Measurements from ENCODE around the gene FCAMR.

Gene FCAMR

DNA sequence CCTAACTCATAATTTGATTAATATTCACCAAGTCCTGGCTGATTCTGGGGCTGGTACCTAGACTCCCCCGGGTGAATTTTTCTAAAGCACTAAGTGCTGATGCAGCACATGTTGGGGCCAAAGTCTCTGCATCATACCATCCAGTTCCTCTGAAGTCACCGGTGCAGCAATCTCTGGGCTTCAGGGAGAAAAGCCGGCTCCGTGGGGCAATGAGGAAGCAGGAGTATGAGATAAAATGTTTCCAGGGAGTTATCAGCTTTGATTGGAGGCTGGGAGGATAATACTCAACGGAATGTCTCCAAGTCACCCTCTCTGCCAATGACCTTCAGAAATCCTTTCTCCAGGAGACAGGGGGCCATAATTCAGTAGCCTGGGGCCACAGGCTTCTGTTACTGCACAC lies 1.2 kb downstream of the FCAMR start:
- TF ChIP-seq, protein P1, sequence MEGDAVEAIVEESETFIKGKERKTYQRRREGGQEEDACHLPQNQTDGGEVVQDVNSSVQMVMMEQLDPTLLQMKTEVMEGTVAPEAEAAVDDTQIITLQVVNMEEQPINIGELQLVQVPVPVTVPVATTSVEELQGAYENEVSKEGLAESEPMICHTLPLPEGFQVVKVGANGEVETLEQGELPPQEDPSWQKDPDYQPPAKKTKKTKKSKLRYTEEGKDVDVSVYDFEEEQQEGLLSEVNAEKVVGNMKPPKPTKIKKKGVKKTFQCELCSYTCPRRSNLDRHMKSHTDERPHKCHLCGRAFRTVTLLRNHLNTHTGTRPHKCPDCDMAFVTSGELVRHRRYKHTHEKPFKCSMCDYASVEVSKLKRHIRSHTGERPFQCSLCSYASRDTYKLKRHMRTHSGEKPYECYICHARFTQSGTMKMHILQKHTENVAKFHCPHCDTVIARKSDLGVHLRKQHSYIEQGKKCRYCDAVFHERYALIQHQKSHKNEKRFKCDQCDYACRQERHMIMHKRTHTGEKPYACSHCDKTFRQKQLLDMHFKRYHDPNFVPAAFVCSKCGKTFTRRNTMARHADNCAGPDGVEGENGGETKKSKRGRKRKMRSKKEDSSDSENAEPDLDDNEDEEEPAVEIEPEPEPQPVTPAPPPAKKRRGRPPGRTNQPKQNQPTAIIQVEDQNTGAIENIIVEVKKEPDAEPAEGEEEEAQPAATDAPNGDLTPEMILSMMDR (conservative IDR thresholded peaks at IDR 0.05; ENCODE audit: low read depth, low read length), result no peak
- H3K4me3 ChIP-seq (IDR thresholded peaks at IDR 0.05; ENCODE audit: insufficient read depth, low read depth, low read length), result no peak overlapping the region
- H3K4me2 ChIP-seq, result no peak overlapping the region
- H3K4me1 ChIP-seq (ENCODE audit: low read depth, poor library complexity, severe bottlenecking), result no peaks in the 10 kb centered on the region
- no peak overlapping the region for H2AFZ ChIP-seq (ENCODE audit: low read depth)
- H3K36me3 ChIP-seq (ENCODE audit: insufficient read depth), result no peaks in the 10 kb centered on the region
- H4K20me1 ChIP-seq (ENCODE audit: insufficient read depth), result no peaks in the 10 kb centered on the region
- H3K9ac ChIP-seq, result no peak overlapping the region
- H3K27ac ChIP-seq, result no peak overlapping the region
- H3K27me3 ChIP-seq (ENCODE audit: insufficient read depth, low read depth), result no peaks in the 10 kb centered on the region
- no peaks in the 10 kb centered on the region for H3K79me2 ChIP-seq (ENCODE audit: insufficient read depth, low read depth)

DNA sequence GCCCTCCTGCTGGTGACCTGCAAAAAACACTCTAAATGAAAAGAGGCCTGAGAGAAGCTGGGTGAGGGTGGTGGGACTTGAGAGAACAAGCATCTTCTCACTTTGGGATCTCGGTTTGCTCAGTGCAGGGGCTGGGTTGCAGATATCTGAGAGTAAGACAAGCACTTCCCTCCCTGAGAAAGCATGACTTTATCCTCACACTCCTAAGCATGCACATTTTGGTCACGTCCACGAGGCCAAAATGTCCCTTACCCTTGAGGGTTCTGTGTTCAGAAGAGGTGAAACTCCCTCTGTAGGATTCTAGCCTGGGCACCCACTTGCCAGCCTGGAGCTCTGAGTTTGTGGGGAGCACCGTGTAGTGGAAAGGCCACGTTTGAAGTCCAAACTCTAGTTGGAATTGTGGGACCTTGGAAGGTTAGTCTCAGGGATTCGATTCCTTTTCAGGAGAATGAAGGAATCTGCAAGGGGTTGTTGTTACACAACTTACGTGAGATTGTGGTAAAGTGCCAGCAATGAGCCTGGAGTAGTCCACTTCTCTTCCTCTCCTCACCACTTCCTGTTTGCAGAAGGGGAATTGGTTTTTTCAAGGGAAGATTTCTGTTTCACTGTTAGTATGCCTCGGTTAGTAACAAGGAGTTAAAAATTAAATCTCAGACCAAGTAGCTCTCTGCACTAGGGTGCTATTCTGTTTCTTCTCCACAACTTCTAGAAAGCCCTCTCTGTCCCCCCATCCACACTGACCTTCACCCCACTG lies 3.0 kb downstream of the FCAMR start:
- no peaks in the 10 kb centered on the region for H3K4me1 ChIP-seq (ENCODE audit: low read depth, poor library complexity, severe bottlenecking)
- H3K27ac ChIP-seq, result no peak overlapping the region
- no peaks in the 10 kb centered on the region for H3K27me3 ChIP-seq (ENCODE audit: insufficient read depth, low read depth)
- H3K4me3 ChIP-seq (IDR thresholded peaks at IDR 0.05; ENCODE audit: insufficient read depth, low read depth, low read length), result no peak overlapping the region
- H3K36me3 ChIP-seq (ENCODE audit: insufficient read depth), result no peaks in the 10 kb centered on the region
- H3K4me2 ChIP-seq, result no peak overlapping the region
- no peaks in the 10 kb centered on the region for H3K79me2 ChIP-seq (ENCODE audit: insufficient read depth, low read depth)
- H4K20me1 ChIP-seq (ENCODE audit: insufficient read depth), result no peaks in the 10 kb centered on the region
- H3K9ac ChIP-seq, result no peak overlapping the region
- no peak overlapping the region for H2AFZ ChIP-seq (ENCODE audit: low read depth)
- TF ChIP-seq, protein P1 (conservative IDR thresholded peaks at IDR 0.05; ENCODE audit: low read depth, low read length), result no peak

DNA sequence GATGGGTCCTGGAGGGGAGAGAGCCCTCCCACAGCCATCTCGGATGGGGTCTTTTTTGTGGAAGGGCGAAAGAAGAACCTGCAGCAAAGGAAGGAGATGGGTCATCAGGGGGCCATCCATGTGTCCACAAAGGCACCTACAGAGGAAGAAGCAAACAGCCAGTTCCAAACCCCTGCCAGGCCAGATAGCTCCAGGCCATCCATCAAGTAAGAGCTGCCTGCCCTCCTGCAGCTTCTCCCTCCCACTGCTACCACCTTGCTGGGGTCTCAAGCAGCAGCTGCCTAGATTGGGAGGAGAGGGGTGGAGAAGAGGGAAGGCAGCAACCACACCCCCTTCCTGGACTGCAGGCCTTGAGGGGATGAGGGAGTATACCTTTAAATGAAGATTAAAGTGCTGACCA lies 4.5 kb downstream of the FCAMR start:
- Histone ChIP-seq H2AFZ (ENCODE audit: low read depth) (no peak overlapping the region), H3K4me1 (ENCODE audit: low read depth, poor library complexity, severe bottlenecking) (no peaks in the 10 kb centered on the region), H3K79me2 (ENCODE audit: insufficient read depth, low read depth) (no peaks in the 10 kb centered on the region), H3K9ac (no peak overlapping the region), H4K20me1 (ENCODE audit: insufficient read depth) (no peaks in the 10 kb centered on the region), H3K36me3 (ENCODE audit: insufficient read depth) (no peaks in the 10 kb centered on the region), H3K27me3 (ENCODE audit: insufficient read depth, low read depth) (no peaks in the 10 kb centered on the region), H3K27ac (no peak overlapping the region), H3K4me3 (IDR thresholded peaks at IDR 0.05; ENCODE audit: insufficient read depth, low read depth, low read length) (no peak overlapping the region), H3K4me2 (no peak overlapping the region)
- TF ChIP-seq, protein P1 (conservative IDR thresholded peaks at IDR 0.05; ENCODE audit: low read depth, low read length), result no peak

DNA sequence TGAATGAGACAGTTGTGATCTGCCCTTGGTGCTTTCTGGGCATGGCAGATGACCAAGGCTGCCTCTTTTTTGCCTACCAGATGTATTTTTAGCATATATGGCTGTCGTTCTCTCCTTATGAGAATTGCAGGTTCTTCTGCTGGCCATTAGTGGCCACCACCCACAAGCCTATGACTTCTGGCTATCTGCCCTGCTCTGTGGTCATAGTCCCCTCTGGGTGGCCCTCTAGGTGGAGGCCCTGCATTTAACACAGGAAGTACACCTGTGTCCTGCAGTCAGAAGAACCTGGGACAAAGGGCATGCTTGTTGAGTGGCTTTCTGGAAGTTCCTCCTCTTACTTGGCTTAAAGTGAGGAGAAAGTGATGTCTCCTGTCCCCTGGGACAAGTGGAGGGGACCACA lies 6.5 kb downstream of the FCAMR start:
- Histone ChIP-seq H3K36me3 (ENCODE audit: insufficient read depth) (no peaks in the 10 kb centered on the region), H4K20me1 (ENCODE audit: insufficient read depth) (no peaks in the 10 kb centered on the region), H3K79me2 (ENCODE audit: insufficient read depth, low read depth) (no peaks in the 10 kb centered on the region), H3K27ac (no peak overlapping the region), H3K9ac (no peak overlapping the region), H3K4me1 (ENCODE audit: low read depth, poor library complexity, severe bottlenecking) (no peaks in the 10 kb centered on the region), H3K4me2 (no peak overlapping the region), H3K4me3 (IDR thresholded peaks at IDR 0.05; ENCODE audit: insufficient read depth, low read depth, low read length) (no peak overlapping the region), H2AFZ (ENCODE audit: low read depth) (no peak overlapping the region), H3K27me3 (ENCODE audit: insufficient read depth, low read depth) (no peaks in the 10 kb centered on the region)
- TF ChIP-seq, protein P1 (conservative IDR thresholded peaks at IDR 0.05; ENCODE audit: low read depth, low read length), result no peak
